WTC11 (cell line): ENCODE data around the gene KSR2. TPM values are rescaled to one million over a fixed set of nuclear protein-coding genes. Genes with fewer than 3 reads are reported as not detected.

Source experiments
- ATAC-seq: fragments of 200-7000 bp; cut with Tn5 transposase; 2 replicates; pipeline ENCODE4 v1.10.0; 2021; ENCODE audit warnings: mild to moderate bottlenecking, moderate library complexity
- CTCF ChIA-PET: fragments of 300-600 bp; sonication (Branson Sonifier 250); formaldehyde crosslinking; loops from one replicate; lab custom pipeline; 2021; ENCODE audit warnings: antibody characterized with exemption; lab: Charles Lee
- POLR2A ChIA-PET: fragments of 350-600 bp; sonication (Branson Sonifier 250); formaldehyde crosslinking; loops from one replicate; lab custom pipeline; 2021; ENCODE audit warnings: antibody characterized with exemption; lab: Charles Lee
- DNase-seq: peaks from one replicate; pipeline ENCODE4 v3.0.0; 2021; ENCODE audit warnings: low spot score
- H3K27ac Mint-ChIP-seq: 2 replicates; pipeline ENCODE4 v1.8.0; 2021; ENCODE audit warnings: mixed read lengths
- H3K27me3 Mint-ChIP-seq: 2 replicates; pipeline ENCODE4 v1.8.0; 2021; ENCODE audit warnings: low read depth, mild to moderate bottlenecking, moderate library complexity, mixed read lengths
- H3K36me3 Mint-ChIP-seq: 2 replicates; pipeline ENCODE4 v1.8.0; 2021; ENCODE audit warnings: mixed read lengths
- H3K4me1 Mint-ChIP-seq: 2 replicates; pipeline ENCODE4 v1.8.0; 2022; ENCODE audit warnings: mixed read lengths
- H3K4me3 Mint-ChIP-seq: 2 replicates; pipeline ENCODE4 v1.8.0; 2021; ENCODE audit warnings: mild to moderate bottlenecking, moderate library complexity, mixed read lengths
- H3K9me3 Mint-ChIP-seq: 2 replicates; pipeline ENCODE4 v1.8.0; 2021; ENCODE audit warnings: mixed read lengths
- ATF3 ChIP-seq: sonication (generic); formaldehyde crosslinking; conservative IDR thresholded peaks from 2 replicates; pipeline ENCODE4 v1.8.1; 2022; ENCODE audit warnings: mild to moderate bottlenecking, missing genetic modification reagents
- CBFB ChIP-seq: sonication (generic); formaldehyde crosslinking; IDR thresholded peaks from 2 replicates; pipeline ENCODE4 v1.8.1; 2022; ENCODE audit warnings: mild to moderate bottlenecking, low read depth, missing genetic modification reagents
- CREB1 ChIP-seq: sonication (generic); formaldehyde crosslinking; IDR thresholded peaks from 2 replicates; pipeline ENCODE4 v1.8.0; 2023; ENCODE audit warnings: mild to moderate bottlenecking, missing genetic modification reagents
- ERG ChIP-seq: fragments of 250-450 bp; sonication (Bioruptor Pico); IDR thresholded peaks from 2 replicates; pipeline ENCODE4 v1.8.0; 2021; ENCODE audit warnings: mild to moderate bottlenecking
- FOXJ3 ChIP-seq: sonication (generic); formaldehyde crosslinking; IDR thresholded peaks from 2 replicates; pipeline ENCODE4 v1.9.0; 2021; ENCODE audit warnings: missing genetic modification reagents, mild to moderate bottlenecking, borderline replicate concordance
- FOXK1 ChIP-seq: sonication (generic); formaldehyde crosslinking; IDR thresholded peaks from 2 replicates; pipeline ENCODE4 v1.8.0; 2022; ENCODE audit warnings: mild to moderate bottlenecking, moderate library complexity, missing genetic modification reagents
- HMGA2 ChIP-seq: fragments of 250-450 bp; sonication (Bioruptor Pico); IDR thresholded peaks from 2 replicates; pipeline ENCODE4 v1.4.0; 2021; ENCODE audit warnings: mild to moderate bottlenecking, moderate library complexity
- HMGXB4 ChIP-seq: sonication (generic); formaldehyde crosslinking; IDR thresholded peaks from 2 replicates; pipeline ENCODE4 v1.8.1; 2023; ENCODE audit warnings: mild to moderate bottlenecking, moderate library complexity, missing genetic modification reagents
- NFATC4 ChIP-seq: fragments of 250-450 bp; sonication (Bioruptor Pico); IDR thresholded peaks from 2 replicates; pipeline ENCODE4 v1.9.0; 2021; ENCODE audit warnings: mild to moderate bottlenecking
- NR1H2 ChIP-seq: sonication (generic); formaldehyde crosslinking; IDR thresholded peaks from 2 replicates; pipeline ENCODE4 v1.9.0; 2021; ENCODE audit warnings: mild to moderate bottlenecking, moderate library complexity, missing genetic modification reagents
- NR2C2 ChIP-seq: sonication (generic); formaldehyde crosslinking; IDR thresholded peaks from 2 replicates; pipeline ENCODE4 v1.8.0; 2022; ENCODE audit warnings: mild to moderate bottlenecking, missing genetic modification reagents
- STAT6 ChIP-seq: sonication (generic); formaldehyde crosslinking; conservative IDR thresholded peaks from 2 replicates; pipeline ENCODE4 v1.8.1; 2023; ENCODE audit warnings: mild to moderate bottlenecking, low read depth, missing genetic modification reagents, moderate library complexity
- TCF7 ChIP-seq: sonication (generic); formaldehyde crosslinking; IDR thresholded peaks from 2 replicates; pipeline ENCODE4 v1.8.0; 2022; ENCODE audit warnings: mild to moderate bottlenecking, low read depth, missing genetic modification reagents, moderate library complexity
- TEAD4 ChIP-seq: sonication (generic); formaldehyde crosslinking; IDR thresholded peaks from 2 replicates; pipeline ENCODE4 v1.8.0; 2022; ENCODE audit warnings: mild to moderate bottlenecking, missing genetic modification reagents
- USF2 ChIP-seq: sonication (generic); formaldehyde crosslinking; IDR thresholded peaks from 2 replicates; pipeline ENCODE4 v1.8.1; 2023; ENCODE audit warnings: mild to moderate bottlenecking, missing genetic modification reagents, moderate library complexity
- ZBTB43 ChIP-seq: sonication (generic); formaldehyde crosslinking; IDR thresholded peaks from 2 replicates; pipeline ENCODE4 v1.8.1; 2023; ENCODE audit warnings: mild to moderate bottlenecking, missing genetic modification reagents
- ZNF423 ChIP-seq: fragments of 250-450 bp; sonication (Bioruptor Pico); IDR thresholded peaks from 2 replicates; pipeline ENCODE4 v2.1.2; 2022; ENCODE audit warnings: mild to moderate bottlenecking, moderate library complexity
- total RNA-seq: library from RNA; stranded (reverse); gene quantifications from 3 replicates; pipeline ENCODE4 v1.2.3, GENCODE V29; 2021
- TF ChIP-seq, protein P1 (sequence below): fragments of 250-450 bp; sonication (Bioruptor Pico); IDR thresholded peaks from 2 replicates; pipeline ENCODE4 v2.1.2; 2022; ENCODE audit warnings: mild to moderate bottlenecking, moderate library complexity
- TF ChIP-seq, protein P2 (sequence below): sonication (generic); formaldehyde crosslinking; IDR thresholded peaks from 2 replicates; pipeline ENCODE4 v1.8.1; 2022; ENCODE audit warnings: mild to moderate bottlenecking, missing genetic modification reagents, moderate library complexity, borderline replicate concordance
- TF ChIP-seq, protein P3 (sequence below): sonication (generic); formaldehyde crosslinking; IDR thresholded peaks from 2 replicates; pipeline ENCODE4 v1.8.1; 2022; ENCODE audit warnings: low read depth, mild to moderate bottlenecking, moderate library complexity, missing genetic modification reagents, borderline replicate concordance

Gene KSR2
- total RNA-seq, 1 experiment from 2014 or later: 2.4 TPM

- POLR2A ChIA-PET: no interaction called here
- CTCF ChIA-PET: interaction anchor here (1.0 kb wide), 1 partner anchor 134 kb away, joined by 3 read pairs; no protein-coding TSS in a partner anchor
These were observed 266.0 kb downstream of the KSR2 start for GRCh38 chr12:117702741-117703140.

More at GRCh38 chr12:117702741-117703140, 266.0 kb downstream of the KSR2 start:
- no peak for TF ChIP-seq ZBTB43 (CRISPR knock-in tag)
- TF ChIP-seq NR1H2 (CRISPR knock-in tag): no peak
- TF ChIP-seq, protein P1, sequence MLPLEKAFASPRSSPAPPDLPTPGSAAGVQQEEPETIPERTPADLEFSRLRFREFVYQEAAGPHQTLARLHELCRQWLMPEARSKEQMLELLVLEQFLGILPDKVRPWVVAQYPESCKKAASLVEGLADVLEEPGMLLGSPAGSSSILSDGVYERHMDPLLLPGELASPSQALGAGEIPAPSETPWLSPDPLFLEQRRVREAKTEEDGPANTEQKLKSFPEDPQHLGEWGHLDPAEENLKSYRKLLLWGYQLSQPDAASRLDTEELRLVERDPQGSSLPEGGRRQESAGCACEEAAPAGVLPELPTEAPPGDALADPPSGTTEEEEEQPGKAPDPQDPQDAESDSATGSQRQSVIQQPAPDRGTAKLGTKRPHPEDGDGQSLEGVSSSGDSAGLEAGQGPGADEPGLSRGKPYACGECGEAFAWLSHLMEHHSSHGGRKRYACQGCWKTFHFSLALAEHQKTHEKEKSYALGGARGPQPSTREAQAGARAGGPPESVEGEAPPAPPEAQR (CRISPR knock-in tag): no peak
- no peak for TF ChIP-seq ATF3 (CRISPR knock-in tag)
- no peak for TF ChIP-seq ERG
- TF ChIP-seq CREB1: no peak
- no peak for TF ChIP-seq ZNF423
- no peak for TF ChIP-seq HMGA2
- TF ChIP-seq, protein P2, sequence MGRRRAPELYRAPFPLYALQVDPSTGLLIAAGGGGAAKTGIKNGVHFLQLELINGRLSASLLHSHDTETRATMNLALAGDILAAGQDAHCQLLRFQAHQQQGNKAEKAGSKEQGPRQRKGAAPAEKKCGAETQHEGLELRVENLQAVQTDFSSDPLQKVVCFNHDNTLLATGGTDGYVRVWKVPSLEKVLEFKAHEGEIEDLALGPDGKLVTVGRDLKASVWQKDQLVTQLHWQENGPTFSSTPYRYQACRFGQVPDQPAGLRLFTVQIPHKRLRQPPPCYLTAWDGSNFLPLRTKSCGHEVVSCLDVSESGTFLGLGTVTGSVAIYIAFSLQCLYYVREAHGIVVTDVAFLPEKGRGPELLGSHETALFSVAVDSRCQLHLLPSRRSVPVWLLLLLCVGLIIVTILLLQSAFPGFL (CRISPR knock-in tag): no peak
- TF ChIP-seq NFATC4: no peak
- TF ChIP-seq TCF7 (CRISPR knock-in tag): no peak
- TF ChIP-seq USF2: no peak
- TF ChIP-seq TEAD4: no peak
- no peak for TF ChIP-seq HMGXB4 (CRISPR knock-in tag)
- no peak for TF ChIP-seq NR2C2 (CRISPR knock-in tag)
- TF ChIP-seq CBFB (CRISPR knock-in tag): no peak
- TF ChIP-seq FOXK1 (CRISPR knock-in tag): no peak
- TF ChIP-seq, protein P3, sequence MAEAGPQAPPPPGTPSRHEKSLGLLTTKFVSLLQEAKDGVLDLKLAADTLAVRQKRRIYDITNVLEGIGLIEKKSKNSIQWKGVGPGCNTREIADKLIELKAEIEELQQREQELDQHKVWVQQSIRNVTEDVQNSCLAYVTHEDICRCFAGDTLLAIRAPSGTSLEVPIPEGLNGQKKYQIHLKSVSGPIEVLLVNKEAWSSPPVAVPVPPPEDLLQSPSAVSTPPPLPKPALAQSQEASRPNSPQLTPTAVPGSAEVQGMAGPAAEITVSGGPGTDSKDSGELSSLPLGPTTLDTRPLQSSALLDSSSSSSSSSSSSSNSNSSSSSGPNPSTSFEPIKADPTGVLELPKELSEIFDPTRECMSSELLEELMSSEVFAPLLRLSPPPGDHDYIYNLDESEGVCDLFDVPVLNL: no peak
- no peak for TF ChIP-seq STAT6 (CRISPR knock-in tag)
- TF ChIP-seq FOXJ3: no peak
- no peaks in the 10 kb centered on the region for H3K27me3 Mint-ChIP-seq
- H3K4me1 Mint-ChIP-seq: peaks cover 20% of the 10 kb centered on the region
- H3K27ac Mint-ChIP-seq: no peak overlapping the region
- DNase-seq: no peak
- no peaks in the 10 kb centered on the region for H3K36me3 Mint-ChIP-seq
- no peak overlapping the region for H3K4me3 Mint-ChIP-seq
- no peak for ATAC-seq
- H3K9me3 Mint-ChIP-seq: peaks cover 9% of the 10 kb centered on the region
